Measurements from ENCODE around the gene SSUH2.
A peak's percentile ranks its signal among the peaks of the same experiment; 100 is the strongest.
"Not testable (repeated sequence)": the region's sequence is repeated elsewhere in the genome, so short reads cannot be mapped to it uniquely, and the experiment has no call there.

The SSUH2 gene

GRCh38 chr3:8644748-8645390 is at the start of gene SSUH2:
SSUH2 (minus strand) TSS chr3:8644798; CDS start chr3:8644758, 40 bp downstream.
- DNase-seq, result no peak

GRCh38 chr3:8691295-8691694 is 46.7 kb upstream of the SSUH2 start:
- DNase-seq, result peak; percentile 1

GRCh38 chr3:8684992-8685391 is 40.4 kb upstream of the SSUH2 start:
- DNase-seq, result not testable (repeated sequence)

GRCh38 chr3:8682850-8683574 is 38.4 kb upstream of the SSUH2 start:
- not testable (repeated sequence) for DNase-seq

- not testable (repeated sequence) for DNase-seq
Observed at GRCh38 chr3:8681881-8682538, 37.4 kb upstream of the SSUH2 start.

- DNase-seq, result no peak
Observed at GRCh38 chr3:8681349-8681748, 36.8 kb upstream of the SSUH2 start.

GRCh38 chr3:8679817-8680553 is 35.4 kb upstream of the SSUH2 start:
- peak; percentile 15 for DNase-seq

- DNase-seq, result no peak
Observed at GRCh38 chr3:8678751-8679150, 34.2 kb upstream of the SSUH2 start.

- not testable (repeated sequence) for DNase-seq
Observed at GRCh38 chr3:8677258-8677657, 32.7 kb upstream of the SSUH2 start.

GRCh38 chr3:8675591-8675990 is 31.0 kb upstream of the SSUH2 start:
- not testable (repeated sequence) for DNase-seq

GRCh38 chr3:8673083-8673737 is 28.6 kb upstream of the SSUH2 start:
- no peak for DNase-seq

GRCh38 chr3:8669019-8669418 is 24.4 kb upstream of the SSUH2 start:
- no peak for DNase-seq

GRCh38 chr3:8668216-8668615 is 23.6 kb upstream of the SSUH2 start:
- no peak for DNase-seq

- DNase-seq, result no peak
Observed at GRCh38 chr3:8667463-8668091, 23.0 kb upstream of the SSUH2 start.

- no peak for DNase-seq
Observed at GRCh38 chr3:8665407-8665896, 20.9 kb upstream of the SSUH2 start.

- DNase-seq, result peak; percentile 21
Observed at GRCh38 chr3:8663177-8664061, 18.8 kb upstream of the SSUH2 start.

GRCh38 chr3:8662594-8662993 is 18.0 kb upstream of the SSUH2 start:
- DNase-seq, result no peak

- no peak for DNase-seq
Observed at GRCh38 chr3:8660175-8661118, 15.8 kb upstream of the SSUH2 start.

GRCh38 chr3:8659242-8659641 is 14.6 kb upstream of the SSUH2 start:
- DNase-seq, result no peak

All from NCI-H2171 treated with DMSO at 0.1 percent for 48 hours (cell line).